Measurements from ENCODE around the gene SCYL3. TPM values are rescaled to one million over a fixed set of nuclear protein-coding genes. Genes with fewer than 3 reads are reported as not detected.

Gene SCYL3
- total and polyA plus RNA-seq, 2 experiments from 2014 or later, result 2.2 to 6.8 TPM

- no peaks in the 10 kb centered on the region for H3K79me2 ChIP-seq (replicated peaks; ENCODE audit: insufficient read depth)
- no peaks in the 10 kb centered on the region for H3K4me1 Mint-ChIP-seq
- no peaks in the 10 kb centered on the region for H3K4me1 ChIP-seq (ENCODE audit: insufficient read depth)
- H3K36me3 ChIP-seq (ENCODE audit: insufficient read depth), result no peaks in the 10 kb centered on the region
- DNase-seq (ENCODE audit: low spot score) (no peak), ATAC-seq (no peak)
- no peak overlapping the region for H3K4me3 ChIP-seq
- H3K4me3 Mint-ChIP-seq, result no peak overlapping the region
- no peak for TF ChIP-seq STAT1 (IDR thresholded peaks at IDR 0.05; ENCODE audit: unreplicated experiment)
- no peak for TF ChIP-seq NANOG (IDR thresholded peaks at IDR 0.05; ENCODE audit: borderline replicate concordance)
- no peak for TF ChIP-seq EZH2 (IDR thresholded peaks at IDR 0.05; ENCODE audit: low read depth, unreplicated experiment)
- TF ChIP-seq EZH2phosphoT487 (IDR thresholded peaks at IDR 0.05; ENCODE audit: unreplicated experiment), result no peak
- no peak for TF ChIP-seq ZNF331 (CRISPR knock-in tag; IDR thresholded peaks at IDR 0.05; ENCODE audit: low read depth)
- no peak for TF ChIP-seq ZNF114 (CRISPR knock-in tag; IDR thresholded peaks at IDR 0.05)
- no peak for TF ChIP-seq JUNB (IDR thresholded peaks at IDR 0.05; ENCODE audit: unreplicated experiment)
- no peak for TF ChIP-seq CTCF (conservative IDR thresholded peaks at IDR 0.05; ENCODE audit: low read depth in 2 of 2)
- no peak for TF ChIP-seq REST (IDR thresholded peaks at IDR 0.05; ENCODE audit: unreplicated experiment)
- TF ChIP-seq ETS1 (IDR thresholded peaks at IDR 0.05), result no peak
- no peak for TF ChIP-seq POLR2AphosphoS5 (IDR thresholded peaks at IDR 0.05; ENCODE audit: low read depth)
- no peak for TF ChIP-seq CREB1 (CRISPR knock-in tag; IDR thresholded peaks at IDR 0.05; ENCODE audit: low read depth)
- no peak for TF ChIP-seq ZNF462 (CRISPR knock-in tag; IDR thresholded peaks at IDR 0.05)
- no peaks in the 10 kb centered on the region for H4K20me1 ChIP-seq (replicated peaks; ENCODE audit: insufficient read depth)
- no peaks in the 10 kb centered on the region for H3K27me3 ChIP-seq (ENCODE audit: insufficient read depth)
- no peaks in the 10 kb centered on the region for H3K9me3 Mint-ChIP-seq
- H3K27ac ChIP-seq (ENCODE audit: low read depth), result no peak overlapping the region
- H3K9me2 ChIP-seq (ENCODE audit: insufficient read depth), result no peaks in the 10 kb centered on the region
- no peaks in the 10 kb centered on the region for H3K27me3 Mint-ChIP-seq (ENCODE audit: insufficient read depth, low read depth, poor library complexity)
- H2AFZ ChIP-seq, result no peak overlapping the region
- H3K27ac Mint-ChIP-seq, result no peak overlapping the region
- H3F3A ChIP-seq (replicated peaks; ENCODE audit: low read depth), result no peaks in the 10 kb centered on the region
- H3K36me3 Mint-ChIP-seq (ENCODE audit: low read depth), result no peaks in the 10 kb centered on the region
- no peak overlapping the region for H3K4me2 ChIP-seq
These were observed 31.1 kb upstream of the SCYL3 start for GRCh38 chr1:169924829-169925228.
